LNCaP clone FGC (cell line): Measurements from ENCODE around the gene TBX10.

Experiments used
- DNase-seq: peaks from one replicate; pipeline ENCODE4 v3.0.0-alpha.2; 2011; ENCODE audit warnings: low read depth
- H3K4me3 ChIP-seq: 2 replicates; pipeline ENCODE4 v1.5.1; 2011; ENCODE audit warnings: mild to moderate bottlenecking, low read depth, low read length, control low read depth
- TF ChIP-seq, protein P1 (sequence below): IDR thresholded peaks from 2 replicates; pipeline ENCODE4 v1.5.1; 2012; ENCODE audit warnings: mild to moderate bottlenecking; ENCODE audit not compliant: control insufficient read depth, insufficient read depth; ENCODE audit errors: extremely low read depth

TBX10 gene

DNA sequence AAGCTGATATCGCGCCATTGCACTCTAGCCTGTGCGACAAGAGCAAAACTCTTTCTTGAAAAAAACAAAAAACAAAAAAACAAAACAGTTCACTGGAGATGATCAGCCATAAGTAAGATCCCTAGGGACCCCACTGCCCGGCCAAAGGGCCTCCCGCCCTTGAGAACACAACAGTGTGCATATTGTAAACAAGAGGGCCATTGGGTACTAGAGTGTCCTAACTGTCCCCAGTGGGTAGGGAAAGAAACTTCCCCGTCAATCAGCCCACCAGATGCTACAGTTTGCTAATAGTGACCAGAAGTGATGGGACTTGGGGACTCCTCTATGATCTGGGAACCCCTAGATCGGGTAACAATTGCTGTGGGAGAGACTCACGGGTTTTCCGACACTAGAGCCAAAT, 14.7 kb upstream of the TBX10 start:
- TF ChIP-seq, protein P1, sequence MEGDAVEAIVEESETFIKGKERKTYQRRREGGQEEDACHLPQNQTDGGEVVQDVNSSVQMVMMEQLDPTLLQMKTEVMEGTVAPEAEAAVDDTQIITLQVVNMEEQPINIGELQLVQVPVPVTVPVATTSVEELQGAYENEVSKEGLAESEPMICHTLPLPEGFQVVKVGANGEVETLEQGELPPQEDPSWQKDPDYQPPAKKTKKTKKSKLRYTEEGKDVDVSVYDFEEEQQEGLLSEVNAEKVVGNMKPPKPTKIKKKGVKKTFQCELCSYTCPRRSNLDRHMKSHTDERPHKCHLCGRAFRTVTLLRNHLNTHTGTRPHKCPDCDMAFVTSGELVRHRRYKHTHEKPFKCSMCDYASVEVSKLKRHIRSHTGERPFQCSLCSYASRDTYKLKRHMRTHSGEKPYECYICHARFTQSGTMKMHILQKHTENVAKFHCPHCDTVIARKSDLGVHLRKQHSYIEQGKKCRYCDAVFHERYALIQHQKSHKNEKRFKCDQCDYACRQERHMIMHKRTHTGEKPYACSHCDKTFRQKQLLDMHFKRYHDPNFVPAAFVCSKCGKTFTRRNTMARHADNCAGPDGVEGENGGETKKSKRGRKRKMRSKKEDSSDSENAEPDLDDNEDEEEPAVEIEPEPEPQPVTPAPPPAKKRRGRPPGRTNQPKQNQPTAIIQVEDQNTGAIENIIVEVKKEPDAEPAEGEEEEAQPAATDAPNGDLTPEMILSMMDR, result no peak

DNA sequence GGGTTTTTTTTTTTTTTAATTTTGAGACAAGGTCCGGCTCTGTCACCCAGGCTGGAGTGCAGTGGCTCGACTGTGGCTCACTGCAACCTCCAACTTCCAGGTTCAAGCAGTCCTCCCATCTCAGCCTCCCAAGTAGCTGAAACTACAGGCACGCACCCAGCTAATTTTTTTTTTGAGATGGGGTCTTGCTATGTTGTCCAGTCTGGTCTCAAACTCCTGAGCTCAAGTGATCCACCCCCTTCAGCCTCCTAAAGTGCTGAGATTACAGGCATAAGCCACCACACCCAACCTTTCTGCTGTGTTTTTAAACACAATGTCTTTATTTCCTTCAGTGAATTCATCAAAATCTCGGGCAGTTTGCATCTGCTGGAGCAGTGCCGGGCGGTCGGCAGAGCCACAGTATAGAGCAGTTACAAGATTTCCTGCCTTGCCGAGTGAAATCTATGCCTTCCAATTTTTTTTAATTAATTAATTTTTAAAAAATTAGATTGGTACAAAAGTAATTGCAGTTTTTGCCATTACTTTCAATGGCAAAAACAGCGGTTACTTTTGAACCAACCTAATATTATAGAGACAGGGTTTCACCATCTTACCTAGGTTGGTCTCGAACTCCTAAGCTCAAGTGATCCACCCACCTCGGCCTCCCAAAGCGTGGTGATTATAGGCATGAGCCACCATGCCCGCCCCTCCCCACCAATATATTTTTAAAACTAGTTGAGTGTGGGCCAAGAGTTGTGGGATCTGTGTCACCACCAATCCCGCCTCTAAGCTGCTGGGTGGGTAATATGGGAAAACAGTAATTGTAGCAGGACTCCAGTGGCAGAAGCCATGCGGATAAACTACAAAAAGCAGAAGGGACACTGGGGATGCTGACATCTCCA, 13.6 kb upstream of the TBX10 start:
- TF ChIP-seq, protein P1, result no peak
- H3K4me3 ChIP-seq, result no peak overlapping the region
- no peak for DNase-seq

More for the DNA sequence above, 14.7 kb upstream of the TBX10 start:
- no peak for DNase-seq
- no peak overlapping the region for H3K4me3 ChIP-seq

DNA sequence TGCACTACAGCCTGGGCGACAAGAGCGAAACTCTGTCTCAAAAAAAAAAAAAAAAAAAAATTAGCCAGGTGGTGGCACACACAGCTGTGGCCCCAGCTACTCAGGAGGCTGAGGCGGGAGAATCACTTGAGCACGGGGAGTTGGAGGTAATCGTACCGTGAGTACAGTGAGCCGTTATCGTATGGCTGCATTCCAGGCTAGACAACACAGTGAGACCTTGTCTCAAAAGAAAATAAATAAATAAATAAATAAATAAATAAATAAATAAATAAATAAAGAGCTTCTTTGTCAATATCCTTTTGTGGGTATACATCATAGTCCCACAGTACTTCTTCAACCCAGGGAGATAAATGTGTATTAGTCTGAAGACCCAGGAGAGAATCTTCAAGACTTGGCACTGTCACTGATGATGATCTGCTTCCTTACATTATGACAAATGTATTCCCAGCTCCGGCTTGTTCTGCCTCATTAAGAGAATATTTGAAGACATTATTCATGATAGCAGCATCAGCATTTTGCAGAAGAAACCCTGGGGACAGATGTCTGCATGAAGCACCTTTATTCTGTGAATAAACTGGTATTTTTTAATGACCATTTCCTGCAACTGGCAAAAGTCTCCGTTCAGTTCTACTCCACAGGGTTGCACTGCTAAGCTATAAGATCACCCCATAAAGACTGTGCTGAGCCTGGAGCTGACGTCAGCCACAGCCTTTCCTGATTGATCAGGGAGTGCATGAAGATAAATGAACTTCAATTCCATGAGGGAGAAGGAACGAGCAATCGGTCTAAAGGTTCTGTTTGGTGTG, 12.6 kb upstream of the TBX10 start:
- no peak for DNase-seq
- no peak overlapping the region for H3K4me3 ChIP-seq
- TF ChIP-seq, protein P1, result no peak

DNA sequence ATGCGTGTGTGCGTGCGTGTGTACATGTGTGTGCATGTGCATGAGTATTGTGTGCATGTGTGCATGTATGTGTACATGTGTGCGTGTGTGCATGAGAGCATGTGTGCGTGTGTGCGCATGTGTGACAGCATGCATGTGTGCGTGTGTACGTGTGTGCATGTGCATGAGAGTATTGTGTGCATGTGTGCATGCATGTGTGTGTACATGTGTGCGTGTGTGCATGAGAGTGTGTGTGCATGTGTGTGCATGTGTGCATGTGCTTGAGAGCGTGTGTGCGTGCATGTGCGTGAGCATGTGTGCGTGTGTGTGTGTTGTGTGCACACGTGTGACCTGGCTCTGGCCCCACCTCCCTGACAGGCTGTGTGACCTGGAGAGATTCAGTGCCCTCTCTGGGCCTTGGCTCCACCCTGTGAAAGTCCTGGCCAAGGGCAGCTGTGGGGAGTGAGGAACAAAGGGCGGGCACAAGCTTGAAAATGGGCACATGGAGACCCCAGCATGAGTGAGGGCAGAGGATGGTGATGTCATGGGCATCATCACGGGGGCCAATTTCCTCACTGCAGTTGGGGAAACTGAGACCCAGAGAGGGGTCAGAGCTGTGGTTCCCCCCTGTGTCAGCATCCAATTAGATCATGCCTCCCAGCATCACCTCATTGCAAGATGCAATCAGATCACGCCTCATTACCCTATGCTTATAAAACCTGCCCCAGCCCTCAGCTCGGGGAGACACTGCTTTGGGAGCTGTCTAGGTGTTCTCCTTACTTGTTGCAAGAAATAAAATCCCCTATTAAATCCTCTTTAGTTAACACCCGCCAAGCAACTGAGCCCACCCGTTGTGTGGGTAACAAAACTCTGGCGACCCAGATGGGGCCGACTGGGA, 10.3 kb upstream of the TBX10 start:
- no peak overlapping the region for H3K4me3 ChIP-seq
- DNase-seq, result no peak
- TF ChIP-seq, protein P1, result no peak

DNA sequence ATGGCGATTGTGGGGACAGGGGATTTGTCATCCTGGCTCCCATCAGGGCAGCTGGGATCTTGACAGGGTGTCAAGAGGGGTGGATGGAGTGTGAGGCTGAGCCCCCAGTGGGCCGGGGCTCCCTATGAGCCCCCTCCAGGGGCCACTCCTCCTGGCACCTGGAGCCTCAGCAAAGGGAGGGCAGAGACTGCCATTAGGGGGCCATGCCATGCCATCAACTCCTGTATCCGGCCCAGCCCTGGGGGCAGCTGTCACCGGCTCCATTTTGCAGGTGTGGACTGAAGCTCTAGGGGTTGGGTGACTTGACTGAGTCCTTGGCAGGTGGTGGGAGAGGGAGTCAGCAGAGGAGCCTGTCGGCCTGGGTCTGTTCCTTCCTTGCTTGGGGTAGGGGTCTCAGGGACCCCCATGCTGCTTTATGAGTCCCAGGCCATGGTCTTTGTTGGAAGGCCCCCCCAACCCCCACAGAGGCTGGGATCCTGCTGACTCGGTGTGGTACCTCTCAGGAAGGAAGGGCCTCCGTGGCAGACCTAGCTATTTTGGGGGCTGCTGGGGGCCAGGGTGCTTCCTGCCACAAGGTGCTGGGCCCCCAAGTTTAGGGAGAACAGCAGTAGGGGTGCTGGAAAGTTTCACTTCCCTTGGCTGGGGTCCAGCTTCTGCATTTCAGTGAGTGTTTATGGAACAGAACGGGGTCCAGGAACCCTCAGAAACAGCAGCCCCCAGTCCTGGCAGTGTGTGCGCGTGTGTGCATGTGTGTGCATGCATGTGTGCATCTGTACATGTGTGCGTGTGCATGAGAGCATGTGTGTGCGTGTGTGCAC, 9.4 kb upstream of the TBX10 start:
- no peak for DNase-seq
- TF ChIP-seq, protein P1, result no peak
- H3K4me3 ChIP-seq, result no peak overlapping the region
